Memory B cell (primary cell): ENCODE results near the gene CD72.
"Not testable (repeated sequence)": the region's sequence is repeated elsewhere in the genome, so short reads cannot be mapped to it uniquely, and the experiment has no call there.

Source experiments
- ATAC-seq: fragments of 150-1000 bp; cut with Tn5 transposase; 2 replicates; pipeline ENCODE4 v1.10.0; 2021; ENCODE audit warnings: low read depth, mild to moderate bottlenecking, moderate library complexity
- DNase-seq, 2 donors: peaks; one replicate each; pipeline ENCODE4 v3.0.0; 2022; ENCODE audit warnings: low spot score in 2 of 2
- H3K27ac Mint-ChIP-seq: one replicate; pipeline ENCODE4 v1.8.0; 2022; ENCODE audit warnings: mild to moderate bottlenecking, moderate library complexity, mixed read lengths
- H3K27me3 Mint-ChIP-seq: one replicate; pipeline ENCODE4 v1.8.0; 2022; ENCODE audit warnings: mixed read lengths
- H3K36me3 Mint-ChIP-seq: one replicate; pipeline ENCODE4 v1.8.0; 2022; ENCODE audit warnings: mild to moderate bottlenecking, mixed read lengths
- H3K4me1 Mint-ChIP-seq: one replicate; pipeline ENCODE4 v1.8.0; 2022; ENCODE audit warnings: mixed read lengths
- H3K4me3 Mint-ChIP-seq: one replicate; pipeline ENCODE4 v1.8.0; 2022; ENCODE audit warnings: mild to moderate bottlenecking, moderate library complexity, mixed read lengths
- H3K9me3 Mint-ChIP-seq: one replicate; pipeline ENCODE4 v1.8.0; 2022; ENCODE audit warnings: mixed read lengths

The CD72 gene

GRCh38 chr9:35640431-35640830 lies 22.2 kb upstream of the CD72 start:
- H3K4me1 Mint-ChIP-seq, result peaks cover 55% of the 10 kb centered on the region
- not testable (repeated sequence) for H3K27me3 Mint-ChIP-seq, H3K36me3 Mint-ChIP-seq, ATAC-seq, H3K27ac Mint-ChIP-seq, DNase-seq, H3K9me3 Mint-ChIP-seq, H3K4me3 Mint-ChIP-seq

GRCh38 chr9:35639631-35640030 lies 21.4 kb upstream of the CD72 start:
- peaks cover 8% of the 10 kb centered on the region for H3K36me3 Mint-ChIP-seq
- peaks cover 57% of the 10 kb centered on the region for H3K4me1 Mint-ChIP-seq
- H3K4me3 Mint-ChIP-seq, result peak overlapping the region; percentile 14
- H3K27ac Mint-ChIP-seq, result no peak overlapping the region
- no peak for DNase-seq
- H3K9me3 Mint-ChIP-seq, result no peaks in the 10 kb centered on the region
- ATAC-seq, result no peak
- no peaks in the 10 kb centered on the region for H3K27me3 Mint-ChIP-seq

GRCh38 chr9:35639225-35639624 lies 21.0 kb upstream of the CD72 start:
- not testable (repeated sequence) for H3K36me3 Mint-ChIP-seq, DNase-seq, H3K27ac Mint-ChIP-seq, H3K9me3 Mint-ChIP-seq, H3K27me3 Mint-ChIP-seq, ATAC-seq
- Mint-ChIP-seq H3K4me1 (peaks cover 58% of the 10 kb centered on the region), H3K4me3 (peak overlapping the region; percentile 14)

- H3K36me3 Mint-ChIP-seq, DNase-seq, H3K4me3 Mint-ChIP-seq, H3K27me3 Mint-ChIP-seq, H3K27ac Mint-ChIP-seq, ATAC-seq, H3K9me3 Mint-ChIP-seq: not testable (repeated sequence)
- H3K4me1 Mint-ChIP-seq, result peaks cover 60% of the 10 kb centered on the region
Measured at GRCh38 chr9:35638751-35639150, 20.5 kb upstream of the CD72 start.

GRCh38 chr9:35637427-35637955 lies 19.3 kb upstream of the CD72 start:
- peak overlapping the region; percentile 89 for H3K27ac Mint-ChIP-seq

GRCh38 chr9:35636877-35637246 lies 18.6 kb upstream of the CD72 start:
- not testable (repeated sequence) for H3K9me3 Mint-ChIP-seq, DNase-seq, H3K36me3 Mint-ChIP-seq, ATAC-seq, H3K27me3 Mint-ChIP-seq
- Mint-ChIP-seq H3K4me3 (peak overlapping the region; percentile 15), H3K4me1 (peaks cover 60% of the 10 kb centered on the region), H3K27ac (peak overlapping the region; percentile 89)

More at GRCh38 chr9:35637427-35637955, 19.3 kb upstream of the CD72 start:
- not testable (repeated sequence) for H3K36me3 Mint-ChIP-seq, H3K27me3 Mint-ChIP-seq, DNase-seq, ATAC-seq, H3K9me3 Mint-ChIP-seq
- H3K4me3 Mint-ChIP-seq, result peak overlapping the region; percentile 45
- peaks cover 60% of the 10 kb centered on the region for H3K4me1 Mint-ChIP-seq

- DNase-seq (no peak), ATAC-seq (peak; percentile 81)
- Mint-ChIP-seq H3K4me3 (peak overlapping the region; percentile 75), H3K4me1 (peaks cover 56% of the 10 kb centered on the region), H3K9me3 (no peaks in the 10 kb centered on the region), H3K36me3 (peaks cover 5% of the 10 kb centered on the region), H3K27ac (peak overlapping the region; percentile 89), H3K27me3 (no peaks in the 10 kb centered on the region)
Measured at GRCh38 chr9:35636135-35636876, 18.1 kb upstream of the CD72 start.

GRCh38 chr9:35635730-35636129 lies 17.5 kb upstream of the CD72 start:
- H3K4me1 Mint-ChIP-seq, result peaks cover 50% of the 10 kb centered on the region
- no peak for DNase-seq

GRCh38 chr9:35629597-35629996 lies 11.4 kb upstream of the CD72 start:
- no peaks in the 10 kb centered on the region for H3K36me3 Mint-ChIP-seq
- H3K4me3 Mint-ChIP-seq, result no peak overlapping the region
- DNase-seq (no peak), ATAC-seq (no peak)
- peaks cover 17% of the 10 kb centered on the region for H3K4me1 Mint-ChIP-seq
- H3K27me3 Mint-ChIP-seq, result no peaks in the 10 kb centered on the region
- no peaks in the 10 kb centered on the region for H3K9me3 Mint-ChIP-seq
- no peak overlapping the region for H3K27ac Mint-ChIP-seq

More at GRCh38 chr9:35635730-35636129, 17.5 kb upstream of the CD72 start:
- H3K4me3 Mint-ChIP-seq, result peak overlapping the region; percentile 75
- peaks cover 5% of the 10 kb centered on the region for H3K36me3 Mint-ChIP-seq
- H3K27me3 Mint-ChIP-seq, result no peaks in the 10 kb centered on the region
- no peak for ATAC-seq
- peak overlapping the region; percentile 89 for H3K27ac Mint-ChIP-seq
- no peaks in the 10 kb centered on the region for H3K9me3 Mint-ChIP-seq

- no peaks in the 10 kb centered on the region for H3K27me3 Mint-ChIP-seq
- peaks cover 11% of the 10 kb centered on the region for H3K4me1 Mint-ChIP-seq
- H3K9me3 Mint-ChIP-seq, result no peaks in the 10 kb centered on the region
- H3K36me3 Mint-ChIP-seq, result no peaks in the 10 kb centered on the region
- DNase-seq (no peak), ATAC-seq (no peak)
- H3K4me3 Mint-ChIP-seq, result no peak overlapping the region
- no peak overlapping the region for H3K27ac Mint-ChIP-seq
Measured at GRCh38 chr9:35628389-35628991, 10.3 kb upstream of the CD72 start.

- DNase-seq (no peak), ATAC-seq (no peak)
- Mint-ChIP-seq H3K36me3 (no peaks in the 10 kb centered on the region), H3K4me3 (no peak overlapping the region), H3K4me1 (peaks cover 11% of the 10 kb centered on the region), H3K27ac (no peak overlapping the region), H3K9me3 (no peaks in the 10 kb centered on the region), H3K27me3 (no peaks in the 10 kb centered on the region)
Measured at GRCh38 chr9:35627575-35627974, 9.4 kb upstream of the CD72 start.

GRCh38 chr9:35619800-35620158 lies 1.6 kb upstream of the CD72 start:
- H3K27me3 Mint-ChIP-seq, result no peaks in the 10 kb centered on the region
- H3K9me3 Mint-ChIP-seq, result no peaks in the 10 kb centered on the region
- DNase-seq, result peak in 1 of 2 donors; percentile 39
- H3K4me1 Mint-ChIP-seq, result peaks cover 60% of the 10 kb centered on the region
- peak; percentile 59 for ATAC-seq
- peak overlapping the region; percentile 98 for H3K27ac Mint-ChIP-seq
- H3K4me3 Mint-ChIP-seq, result peak overlapping the region; percentile 86
- peaks cover 10% of the 10 kb centered on the region for H3K36me3 Mint-ChIP-seq

- H3K36me3 Mint-ChIP-seq, result peaks cover 15% of the 10 kb centered on the region
- no peaks in the 10 kb centered on the region for H3K9me3 Mint-ChIP-seq
- H3K4me3 Mint-ChIP-seq, result peak overlapping the region; percentile 86
- peak in 1 of 2 donors; percentile 41 for DNase-seq
- no peaks in the 10 kb centered on the region for H3K27me3 Mint-ChIP-seq
- peak; percentile 50 for ATAC-seq
- peaks cover 67% of the 10 kb centered on the region for H3K4me1 Mint-ChIP-seq
- peak overlapping the region; percentile 98 for H3K27ac Mint-ChIP-seq
Measured at GRCh38 chr9:35618854-35619799, 914 bp upstream of the CD72 start.

- ATAC-seq (no peak), DNase-seq (no peak)
Measured at GRCh38 chr9:35617548-35617947, 665 bp downstream of the CD72 start.

More at GRCh38 chr9:35617548-35617947, 665 bp downstream of the CD72 start:
- H3K27ac Mint-ChIP-seq, result peak overlapping the region; percentile 98
- peaks cover 73% of the 10 kb centered on the region for H3K4me1 Mint-ChIP-seq
- H3K27me3 Mint-ChIP-seq, result no peaks in the 10 kb centered on the region
- peak overlapping the region; percentile 86 for H3K4me3 Mint-ChIP-seq
- no peaks in the 10 kb centered on the region for H3K9me3 Mint-ChIP-seq
- H3K36me3 Mint-ChIP-seq, result peaks cover 23% of the 10 kb centered on the region
